Caco-2 (cell line): Measurements from ENCODE around the gene OR13J1. TPM values are rescaled to one million over a fixed set of nuclear protein-coding genes. Genes with fewer than 3 reads are reported as not detected.

Source experiments
- BruUV-seq: library from RNA; stranded (reverse); fragments of 400-500 nt; replicated peaks from 2 replicates; lab custom pipeline; 2021; lab: Mats Ljungman, UMichigan
- CTCF ChIA-PET: fragments of 300-600 bp; sonication (Branson Sonifier 250); formaldehyde crosslinking; loops from one replicate; lab custom pipeline; 2022; ENCODE audit warnings: antibody characterized with exemption; lab: Charles Lee
- POLR2A ChIA-PET: fragments of 300-600 bp; sonication (Branson Sonifier 250); formaldehyde crosslinking; loops from one replicate; lab custom pipeline; 2022; ENCODE audit warnings: antibody characterized with exemption; lab: Charles Lee
- DNase-seq, 2 experiments: peaks; one replicate each; pipeline versions ENCODE4 v3.0.0 to v3.0.0-alpha.2; 2020 to 2022
- H3K27me3 ChIP-seq: replicated peaks from 2 replicates; pipeline ENCODE4 v1.6.0; 2011; ENCODE audit warnings: low read length; ENCODE audit not compliant: control insufficient read depth, insufficient read depth
- H3K36me3 ChIP-seq: 2 replicates; pipeline ENCODE4 v1.5.1; 2011; ENCODE audit warnings: low read length; ENCODE audit not compliant: control insufficient read depth, insufficient read depth
- H3K4me1 ChIP-seq: fragments of 250-450 bp; sonication (Bioruptor Pico); 2 replicates; pipeline ENCODE4 v1.5.1; 2020; ENCODE audit warnings: mild to moderate bottlenecking
- H3K4me3 ChIP-seq: 2 replicates; pipeline ENCODE4 v1.5.1; 2011; ENCODE audit warnings: low read depth, mild to moderate bottlenecking, control low read depth, low read length
- H3K9me3 ChIP-seq: fragments of 250-450 bp; sonication (Bioruptor Pico); 2 replicates; pipeline ENCODE4 v1.5.1; 2020; ENCODE audit warnings: mild to moderate bottlenecking, moderate library complexity
- H3K27ac Mint-ChIP-seq: one replicate; pipeline ENCODE4 v1.8.0; 2022; ENCODE audit warnings: mixed read lengths; ENCODE audit not compliant: unreplicated experiment
- H3K27me3 Mint-ChIP-seq: one replicate; pipeline ENCODE4 v1.8.0; 2022; ENCODE audit warnings: mixed read lengths; ENCODE audit not compliant: insufficient read depth, unreplicated experiment
- H3K36me3 Mint-ChIP-seq: one replicate; pipeline ENCODE4 v1.8.0; 2022; ENCODE audit warnings: mild to moderate bottlenecking, mixed read lengths; ENCODE audit not compliant: insufficient read depth, unreplicated experiment
- H3K4me1 Mint-ChIP-seq: one replicate; pipeline ENCODE4 v1.8.0; 2022; ENCODE audit warnings: low read depth, mixed read lengths; ENCODE audit not compliant: unreplicated experiment
- H3K4me3 Mint-ChIP-seq: one replicate; pipeline ENCODE4 v1.8.0; 2022; ENCODE audit warnings: mild to moderate bottlenecking, moderate library complexity, mixed read lengths; ENCODE audit not compliant: unreplicated experiment
- H3K9me3 Mint-ChIP-seq: one replicate; pipeline ENCODE4 v1.8.0; 2022; ENCODE audit warnings: mixed read lengths; ENCODE audit not compliant: unreplicated experiment
- CTCF ChIP-seq, 2 experiments: fragments of 200-600 bp in 1 of 2; IDR thresholded peaks; 1 replicate in 1 of 2; 2 replicates in 1 of 2; pipeline versions ENCODE4 v1.5.1 to v1.8.0; 2011 to 2022; ENCODE audit warnings: antibody characterized with exemption in 1 of 2, control low read depth in 1 of 2, inconsistent platforms in 1 of 2, low read depth in 1 of 2, low read length in 1 of 2, mild to moderate bottlenecking in 1 of 2, moderate library complexity in 1 of 2; ENCODE audit not compliant: insufficient read depth in 1 of 2, severe bottlenecking in 1 of 2, unreplicated experiment in 1 of 2
- intact Hi-C: fragments of 100-400 bp; cut with micrococcal nuclease; formaldehyde crosslinking; loops from one replicate; pipeline ENCODE4 v1.10.0; 2022; ENCODE audit not compliant: unreplicated experiment
- total RNA-seq: library from RNA; stranded (reverse); gene quantifications from 2 replicates; pipeline ENCODE4 v1.2.3, GENCODE V29; 2022

The OR13J1 gene
- total RNA-seq, 1 experiment from 2014 or later = not detected

GRCh38 chr9:35827486-35827885, 42.7 kb downstream of the OR13J1 start:
- H3K9me3 ChIP-seq = no peaks in the 10 kb centered on the region
- DNase-seq = no peak
- intact Hi-C loops = no loop called here
- peaks cover 4% of the 10 kb centered on the region; the same call in 1 of the 2 replicates for H3K4me1 ChIP-seq
- no TSS peak for BruUV-seq
- H3K4me3 ChIP-seq = no peak overlapping the region
- POLR2A ChIA-PET = no interaction called here
- H3K27me3 ChIP-seq = no peaks in the 10 kb centered on the region
- Mint-ChIP-seq H3K4me3 (peak overlapping the region; percentile 88), H3K4me1 (peaks cover 8% of the 10 kb centered on the region), H3K9me3 (no peaks in the 10 kb centered on the region), H3K36me3 (peaks cover 4% of the 10 kb centered on the region), H3K27me3 (no peaks in the 10 kb centered on the region), H3K27ac (no peak overlapping the region)
- CTCF ChIA-PET = interaction anchor here (1.7 to 2.7 kb wide), 2 partner anchors 38 to 54 kb away, joined by 61 to 62 read pairs; no protein-coding TSS in a partner anchor
- no peaks in the 10 kb centered on the region for H3K36me3 ChIP-seq
- no peak for TF ChIP-seq CTCF (IDR thresholded peaks at IDR 0.05; ENCODE audit: insufficient read depth in 1 of 2, low read depth in 1 of 2, low read length in 1 of 2, severe bottlenecking in 1 of 2, unreplicated experiment in 1 of 2)

GRCh38 chr9:35826071-35826701, 44.0 kb downstream of the OR13J1 start:
- no peak overlapping the region for H3K4me3 Mint-ChIP-seq
- H3K36me3 ChIP-seq = no peaks in the 10 kb centered on the region
- BruUV-seq = no TSS peak
- H3K4me1 ChIP-seq = peaks cover 4% of the 10 kb centered on the region; the same call in 1 of the 2 replicates
- H3K4me1 Mint-ChIP-seq = peaks cover 8% of the 10 kb centered on the region
- CTCF ChIA-PET = interaction anchor here (0.6 to 2.7 kb wide), 12 partner anchors 8 to 90 kb away, joined by 3 to 62 read pairs (median 4); partner anchors contain the start of genes HINT2 and HRCT1
- H3K4me3 ChIP-seq = no peak overlapping the region
- no peaks in the 10 kb centered on the region for H3K27me3 Mint-ChIP-seq
- H3K9me3 ChIP-seq = no peaks in the 10 kb centered on the region
- no peak overlapping the region for H3K27ac Mint-ChIP-seq
- TF ChIP-seq CTCF (IDR thresholded peaks at IDR 0.05; ENCODE audit: insufficient read depth in 1 of 2, low read depth in 1 of 2, low read length in 1 of 2, severe bottlenecking in 1 of 2, unreplicated experiment in 1 of 2) = peak; percentile 73 to 76
- peak in 1 of 2 experiments; percentile 63 for DNase-seq
- peaks cover 4% of the 10 kb centered on the region for H3K36me3 Mint-ChIP-seq
- H3K27me3 ChIP-seq = no peaks in the 10 kb centered on the region
- H3K9me3 Mint-ChIP-seq = no peaks in the 10 kb centered on the region
- POLR2A ChIA-PET = interaction anchor here (0.6 kb wide), 1 partner anchor 56 kb away, joined by 5 read pairs; no protein-coding TSS in a partner anchor
- intact Hi-C loops = loop anchor here (1.0 kb wide), 3 partner anchors 25 to 56 kb away; no protein-coding TSS in a partner anchor

GRCh38 chr9:35822926-35823325, 47.3 kb downstream of the OR13J1 start:
- Histone ChIP-seq H3K27me3 (no peaks in the 10 kb centered on the region), H3K36me3 (no peaks in the 10 kb centered on the region), H3K4me1 (no peaks in the 10 kb centered on the region), H3K4me3 (no peak overlapping the region), H3K9me3 (no peaks in the 10 kb centered on the region)
- POLR2A ChIA-PET = no interaction called here
- DNase-seq = no peak
- BruUV-seq = no TSS peak
- Mint-ChIP-seq H3K4me3 (no peak overlapping the region), H3K27me3 (no peaks in the 10 kb centered on the region), H3K4me1 (no peaks in the 10 kb centered on the region), H3K9me3 (no peaks in the 10 kb centered on the region), H3K27ac (no peak overlapping the region), H3K36me3 (no peaks in the 10 kb centered on the region)
- CTCF ChIA-PET = interaction anchor here (0.7 to 1.0 kb wide), 2 partner anchors 9 to 32 kb away, joined by 3 to 4 read pairs; partner anchors contain the start of gene HINT2
- intact Hi-C loops = no loop called here
- TF ChIP-seq CTCF (IDR thresholded peaks at IDR 0.05; ENCODE audit: insufficient read depth in 1 of 2, low read depth in 1 of 2, low read length in 1 of 2, severe bottlenecking in 1 of 2, unreplicated experiment in 1 of 2) = no peak
